ENCODE data around the gene VIPR2. TPM values are rescaled to one million over a fixed set of nuclear protein-coding genes. Genes with fewer than 3 reads are reported as not detected.
"Not testable (repeated sequence)": the region's sequence is repeated elsewhere in the genome, so short reads cannot be mapped to it uniquely, and the experiment has no call there.

VIPR2 gene
- total RNA-seq, 3 donors from 2014 or later = 0.48 to 14.0 (median 4.6) TPM

DNA sequence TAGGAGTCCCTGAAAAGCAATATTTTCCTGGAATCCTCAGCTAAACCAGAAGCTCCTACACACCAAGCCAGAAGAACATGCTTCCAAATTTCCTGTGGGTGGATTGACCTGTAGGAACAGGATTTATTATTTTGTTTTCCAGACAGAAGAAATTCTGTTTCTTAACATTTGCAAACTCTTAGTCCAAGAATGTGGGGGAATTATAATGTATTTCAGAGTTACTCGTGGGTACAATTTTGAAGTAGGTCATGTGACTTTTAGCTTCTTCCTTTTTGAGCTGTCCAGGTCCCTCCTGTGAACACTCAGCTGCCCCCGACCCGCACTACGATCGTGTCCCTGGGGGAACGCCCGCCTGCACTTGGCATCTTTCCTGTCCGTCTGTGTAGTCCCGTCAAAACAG, 27.7 kb upstream of the VIPR2 start:
- peaks cover 5 to 11% of the 10 kb centered on the region in 2 donors for H3K9me3 ChIP-seq
- H3K27ac ChIP-seq = peak overlapping the region; percentile 35 to 61
- H3K4me1 ChIP-seq = no peaks in the 10 kb centered on the region
- H3K4me3 ChIP-seq = peak overlapping the region in 2 of 3 donors; percentile 11 to 27
- no peak for DNase-seq (ENCODE audit: low spot score in 2 of 2)
- intact Hi-C loops (cut with DNase I; ENCODE audit: low total_unique reads) = no loop called here
- H3K36me3 ChIP-seq = no peaks in the 10 kb centered on the region
- H3K27me3 ChIP-seq = no peaks in the 10 kb centered on the region
- TF ChIP-seq, protein P1, sequence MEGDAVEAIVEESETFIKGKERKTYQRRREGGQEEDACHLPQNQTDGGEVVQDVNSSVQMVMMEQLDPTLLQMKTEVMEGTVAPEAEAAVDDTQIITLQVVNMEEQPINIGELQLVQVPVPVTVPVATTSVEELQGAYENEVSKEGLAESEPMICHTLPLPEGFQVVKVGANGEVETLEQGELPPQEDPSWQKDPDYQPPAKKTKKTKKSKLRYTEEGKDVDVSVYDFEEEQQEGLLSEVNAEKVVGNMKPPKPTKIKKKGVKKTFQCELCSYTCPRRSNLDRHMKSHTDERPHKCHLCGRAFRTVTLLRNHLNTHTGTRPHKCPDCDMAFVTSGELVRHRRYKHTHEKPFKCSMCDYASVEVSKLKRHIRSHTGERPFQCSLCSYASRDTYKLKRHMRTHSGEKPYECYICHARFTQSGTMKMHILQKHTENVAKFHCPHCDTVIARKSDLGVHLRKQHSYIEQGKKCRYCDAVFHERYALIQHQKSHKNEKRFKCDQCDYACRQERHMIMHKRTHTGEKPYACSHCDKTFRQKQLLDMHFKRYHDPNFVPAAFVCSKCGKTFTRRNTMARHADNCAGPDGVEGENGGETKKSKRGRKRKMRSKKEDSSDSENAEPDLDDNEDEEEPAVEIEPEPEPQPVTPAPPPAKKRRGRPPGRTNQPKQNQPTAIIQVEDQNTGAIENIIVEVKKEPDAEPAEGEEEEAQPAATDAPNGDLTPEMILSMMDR (IDR thresholded peaks at IDR 0.05) = no peak
- TF ChIP-seq POLR2A (IDR thresholded peaks at IDR 0.05) = no peak
- TF ChIP-seq POLR2AphosphoS5 (IDR thresholded peaks at IDR 0.05) = no peak

DNA sequence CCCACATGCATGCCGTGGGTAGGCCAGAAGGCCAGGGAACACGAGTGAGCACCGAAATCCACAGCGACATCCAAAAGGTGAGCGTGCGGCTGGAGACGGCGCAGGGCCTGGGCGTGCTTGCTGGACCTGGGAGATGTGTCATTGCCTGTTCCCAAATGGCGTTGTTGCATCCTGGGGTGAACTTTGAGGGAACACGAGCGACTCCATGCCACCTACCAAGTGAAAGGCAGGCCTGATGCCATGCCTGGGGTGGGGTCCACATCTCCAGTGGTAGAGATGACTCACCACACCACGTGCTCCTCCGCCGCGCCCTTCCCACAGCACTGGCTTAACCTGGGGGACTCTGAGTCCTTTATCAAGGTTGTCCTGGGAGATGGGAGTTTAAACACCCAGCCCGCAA, 24.7 kb upstream of the VIPR2 start:
- TF ChIP-seq POLR2AphosphoS5 (IDR thresholded peaks at IDR 0.05) (no peak), POLR2A (IDR thresholded peaks at IDR 0.05) (no peak)
- TF ChIP-seq, protein P1 (IDR thresholded peaks at IDR 0.05) = no peak
- no peaks in the 10 kb centered on the region for H3K36me3 ChIP-seq
- peaks cover 5 to 10% of the 10 kb centered on the region in 2 donors for H3K9me3 ChIP-seq
- DNase-seq (ENCODE audit: low spot score in 2 of 2) = no peak
- H3K4me1 ChIP-seq = no peaks in the 10 kb centered on the region
- H3K27ac ChIP-seq = no peak overlapping the region
- intact Hi-C loops (cut with DNase I; ENCODE audit: low total_unique reads) = no loop called here
- no peak overlapping the region for H3K4me3 ChIP-seq
- H3K27me3 ChIP-seq = no peaks in the 10 kb centered on the region

DNA sequence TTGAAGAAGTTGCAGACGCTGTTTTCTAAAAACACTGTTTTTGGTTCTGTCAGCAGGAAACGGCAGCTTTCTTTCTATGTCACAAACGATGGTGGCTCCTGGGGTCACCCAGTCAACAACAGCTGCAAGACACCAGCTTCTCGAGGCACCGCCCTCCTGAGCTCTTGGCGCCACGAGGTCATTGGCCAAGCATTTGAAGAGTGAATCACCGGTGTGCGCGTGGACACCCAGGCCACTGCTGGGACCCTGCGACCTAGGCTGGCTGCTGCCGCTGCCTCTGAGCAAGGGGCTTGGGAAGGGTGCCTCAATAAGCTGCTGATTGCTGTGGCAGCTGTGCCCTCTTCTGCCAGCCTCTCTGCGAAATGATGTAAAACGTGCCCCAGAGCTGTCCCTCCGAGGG, 22.5 kb upstream of the VIPR2 start:
- H3K4me1 ChIP-seq = no peaks in the 10 kb centered on the region
- H3K4me3 ChIP-seq = no peak overlapping the region
- H3K36me3 ChIP-seq = no peaks in the 10 kb centered on the region
- intact Hi-C loops (cut with DNase I; ENCODE audit: low total_unique reads) = no loop called here
- H3K9me3 ChIP-seq = peaks cover 0 to 3% of the 10 kb centered on the region in 2 donors
- no peaks in the 10 kb centered on the region for H3K27me3 ChIP-seq
- DNase-seq (ENCODE audit: low spot score in 2 of 2) = no peak
- TF ChIP-seq, protein P1 (IDR thresholded peaks at IDR 0.05) = no peak
- TF ChIP-seq POLR2A (IDR thresholded peaks at IDR 0.05) (no peak), POLR2AphosphoS5 (IDR thresholded peaks at IDR 0.05) (no peak)
- H3K27ac ChIP-seq = no peak overlapping the region

DNA sequence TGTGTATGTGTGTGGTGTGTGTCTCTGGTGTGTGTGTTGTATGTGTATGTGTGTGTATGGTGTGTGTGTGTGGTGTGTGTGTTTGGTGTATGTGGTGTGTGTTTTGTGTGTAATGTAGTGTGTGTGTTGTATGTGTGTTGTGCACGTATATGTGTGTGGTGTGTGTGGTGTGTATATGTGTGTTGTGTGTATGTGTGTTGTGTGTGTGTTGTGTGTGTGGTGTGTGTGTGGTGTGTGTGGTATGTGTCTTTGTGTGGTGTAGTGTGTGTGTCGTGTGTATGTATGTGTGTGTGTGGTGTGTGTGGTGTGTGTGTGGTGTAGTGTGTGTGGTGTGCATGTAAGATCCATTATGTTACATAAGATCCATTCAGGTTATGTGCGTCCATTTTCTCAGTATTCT, 21.9 kb upstream of the VIPR2 start:
- no peak overlapping the region for H3K27ac ChIP-seq
- no peaks in the 10 kb centered on the region for H3K36me3 ChIP-seq
- no peaks in the 10 kb centered on the region for H3K27me3 ChIP-seq
- intact Hi-C loops (cut with DNase I; ENCODE audit: low total_unique reads) = no loop called here
- peaks cover 0 to 3% of the 10 kb centered on the region in 2 donors for H3K9me3 ChIP-seq
- TF ChIP-seq, protein P1 (IDR thresholded peaks at IDR 0.05) = no peak
- TF ChIP-seq POLR2AphosphoS5 (IDR thresholded peaks at IDR 0.05) (no peak), POLR2A (IDR thresholded peaks at IDR 0.05) (no peak)
- no peak for DNase-seq (ENCODE audit: low spot score in 2 of 2)
- H3K4me3 ChIP-seq = no peak overlapping the region
- H3K4me1 ChIP-seq = no peaks in the 10 kb centered on the region

DNA sequence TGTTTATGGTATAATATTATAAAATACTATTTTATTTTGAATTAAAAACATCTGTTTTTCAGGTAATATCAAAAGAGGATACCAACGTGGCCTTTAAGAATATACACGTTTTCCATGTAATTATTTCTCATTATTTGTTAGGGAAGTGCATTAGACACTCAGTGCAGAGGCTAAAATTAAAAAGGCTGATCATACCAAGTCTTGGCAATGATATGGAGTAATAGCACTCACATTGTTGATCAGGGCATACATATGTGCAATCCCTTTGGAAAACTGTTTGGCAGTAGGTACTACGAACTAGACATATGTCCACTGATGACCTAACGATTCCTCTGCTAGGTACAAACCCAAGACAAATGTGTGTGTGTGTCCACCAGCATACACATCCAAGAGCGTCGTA, 20.7 kb upstream of the VIPR2 start:
- Histone ChIP-seq H3K36me3 (no peaks in the 10 kb centered on the region), H3K4me3 (no peak overlapping the region), H3K9me3 (peaks cover 0 to 3% of the 10 kb centered on the region in 2 donors), H3K27ac (no peak overlapping the region), H3K4me1 (no peaks in the 10 kb centered on the region), H3K27me3 (no peaks in the 10 kb centered on the region)
- intact Hi-C loops (cut with DNase I; ENCODE audit: low total_unique reads) = no loop called here
- TF ChIP-seq, protein P1 (IDR thresholded peaks at IDR 0.05) = no peak
- TF ChIP-seq POLR2AphosphoS5 (IDR thresholded peaks at IDR 0.05) (no peak), POLR2A (IDR thresholded peaks at IDR 0.05) (no peak)
- no peak for DNase-seq (ENCODE audit: low spot score in 2 of 2)

DNA sequence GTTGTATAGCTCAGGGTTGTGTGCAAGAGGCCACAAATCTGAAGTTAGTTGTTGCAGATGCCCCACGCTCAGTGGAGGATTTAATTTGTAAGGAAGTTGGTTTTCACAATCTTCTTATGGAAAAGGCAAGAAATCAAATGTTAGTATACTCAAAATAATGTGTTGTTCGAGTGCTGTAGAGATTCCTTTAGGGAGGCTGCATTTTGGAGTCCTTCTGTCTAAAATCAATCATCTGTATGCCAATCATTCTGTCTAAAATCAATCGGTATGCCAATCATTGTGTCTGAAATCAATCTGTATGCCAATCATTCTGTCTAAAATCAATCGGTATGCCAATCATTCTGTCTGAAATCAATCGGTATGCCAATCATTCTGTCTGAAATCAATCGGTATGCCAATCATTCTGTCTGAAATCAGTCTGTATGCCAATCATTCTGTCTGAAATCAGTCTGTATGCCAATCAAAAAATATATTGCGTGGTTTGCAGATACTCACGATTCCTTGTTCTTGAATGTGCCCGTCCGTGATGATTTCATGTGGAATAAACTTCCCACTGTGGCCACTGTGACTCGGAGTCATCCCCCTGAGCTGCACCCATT, 19.1 kb upstream of the VIPR2 start:
- DNase-seq (ENCODE audit: low spot score in 2 of 2); H3K9me3 ChIP-seq; H3K27me3 ChIP-seq; H3K4me3 ChIP-seq; H3K27ac ChIP-seq; intact Hi-C loops (cut with DNase I; ENCODE audit: low total_unique reads); H3K4me1 ChIP-seq; H3K36me3 ChIP-seq: not testable (repeated sequence)

DNA sequence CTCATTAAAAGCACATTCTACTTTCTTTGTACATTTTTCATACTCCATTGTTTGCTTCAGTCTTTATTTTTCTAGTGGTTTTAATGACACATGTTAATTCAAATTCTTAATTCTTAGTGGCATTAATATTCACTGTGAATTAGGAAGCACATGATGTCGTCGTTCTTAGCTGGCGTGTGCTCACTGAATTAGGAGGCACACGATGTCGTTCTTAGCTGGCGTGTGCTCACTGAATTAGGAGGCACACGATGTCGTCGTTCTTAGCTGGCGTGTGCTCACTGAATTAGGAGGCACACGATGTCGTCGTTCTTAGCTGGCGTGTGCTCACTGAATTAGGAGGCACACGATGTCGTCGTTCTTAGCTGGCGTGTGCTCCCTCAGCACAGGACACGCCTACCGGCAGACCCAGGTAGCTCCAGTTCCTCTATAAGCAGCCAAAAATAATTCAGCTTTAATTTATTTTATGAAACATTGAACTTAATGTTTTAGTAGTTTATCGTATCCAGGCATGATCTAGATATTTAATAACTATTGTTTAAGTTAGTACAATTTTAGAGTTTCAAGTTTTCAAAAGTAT, 17.5 kb upstream of the VIPR2 start:
- H3K36me3 ChIP-seq; H3K4me1 ChIP-seq; H3K27me3 ChIP-seq; H3K4me3 ChIP-seq; H3K27ac ChIP-seq; H3K9me3 ChIP-seq; intact Hi-C loops (cut with DNase I; ENCODE audit: low total_unique reads); DNase-seq (ENCODE audit: low spot score in 2 of 2): not testable (repeated sequence)
